NCI-H460 (cell line): ENCODE results near the gene FOXC1. TPM values are rescaled to one million over a fixed set of nuclear protein-coding genes. Genes with fewer than 3 reads are reported as not detected.

Experiments used
- DNase-seq: peaks from one replicate; pipeline ENCODE4 v3.0.0-alpha.2; 2016; ENCODE audit warnings: low read depth; ENCODE audit errors: extremely low read depth
- total RNA-seq: library from RNA; depleted of rRNA; stranded (reverse); fragments of >200 nt; shearing (Covaris generic); gene quantifications from 2 replicates; pipeline ENCODE4 v1.2.3, GENCODE V29; 2014

The FOXC1 gene
- total RNA-seq, 1 experiment from 2014 or later = 94.3 TPM

DNA sequence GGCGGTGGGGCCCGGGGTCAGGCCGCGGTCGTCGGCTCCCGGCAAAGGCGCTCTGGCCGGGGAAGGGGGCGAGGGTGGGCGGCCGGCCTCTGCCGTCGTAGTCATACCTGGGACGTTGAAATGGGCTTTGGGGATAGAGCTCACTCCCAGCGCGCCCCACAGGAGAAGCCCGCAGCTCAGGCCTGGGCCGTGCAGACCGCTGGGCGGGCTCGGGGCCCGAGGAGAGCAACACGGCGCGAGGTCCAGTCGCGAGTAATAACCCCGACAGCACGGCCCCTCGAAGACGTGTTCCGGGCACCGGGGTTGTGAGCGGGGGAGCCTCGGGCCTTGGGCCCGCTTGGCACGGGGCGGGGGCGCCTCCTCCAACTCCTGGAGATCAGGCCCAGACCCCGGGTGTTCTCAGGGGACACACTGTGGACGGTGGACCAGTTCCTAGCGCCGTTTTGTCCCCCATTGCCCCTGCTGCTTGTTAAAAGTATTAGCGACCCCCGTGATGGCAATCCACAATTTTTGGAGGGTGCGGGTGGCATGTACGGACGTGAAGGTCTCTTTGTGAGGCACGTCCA lies 10.9 kb downstream of the FOXC1 start:
- no peak for DNase-seq

DNA sequence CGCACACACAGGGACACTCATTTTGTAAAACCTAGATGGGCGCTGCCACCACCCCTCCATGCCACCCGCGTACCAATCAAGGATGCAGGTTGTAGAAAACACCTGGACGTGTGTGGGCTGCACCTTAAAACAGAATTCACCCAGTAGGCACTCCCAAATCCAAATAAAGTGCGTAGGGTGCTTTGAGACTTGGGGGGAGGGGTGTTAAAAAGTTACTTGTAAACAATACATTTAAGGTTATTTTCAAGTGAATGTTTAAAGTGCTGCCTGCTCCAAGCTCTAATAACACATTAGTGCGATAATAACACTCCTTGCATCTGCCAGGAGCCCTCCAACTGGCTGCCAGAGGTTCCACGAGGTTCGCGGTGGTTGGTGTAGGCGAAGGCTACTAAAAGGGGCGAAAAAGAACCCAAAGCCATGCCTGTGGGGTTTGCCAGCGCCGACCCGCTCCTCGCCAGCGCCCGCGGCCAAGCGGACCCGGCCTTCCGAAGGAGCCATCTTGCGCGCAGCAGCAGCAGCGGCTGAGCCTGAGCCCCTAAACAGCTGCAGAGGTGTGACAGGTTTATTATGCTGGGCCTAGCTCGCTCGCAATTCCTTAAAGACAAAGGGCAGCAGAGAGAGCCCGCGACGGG lies 11.5 kb downstream of the FOXC1 start:
- DNase-seq = no peak

DNA sequence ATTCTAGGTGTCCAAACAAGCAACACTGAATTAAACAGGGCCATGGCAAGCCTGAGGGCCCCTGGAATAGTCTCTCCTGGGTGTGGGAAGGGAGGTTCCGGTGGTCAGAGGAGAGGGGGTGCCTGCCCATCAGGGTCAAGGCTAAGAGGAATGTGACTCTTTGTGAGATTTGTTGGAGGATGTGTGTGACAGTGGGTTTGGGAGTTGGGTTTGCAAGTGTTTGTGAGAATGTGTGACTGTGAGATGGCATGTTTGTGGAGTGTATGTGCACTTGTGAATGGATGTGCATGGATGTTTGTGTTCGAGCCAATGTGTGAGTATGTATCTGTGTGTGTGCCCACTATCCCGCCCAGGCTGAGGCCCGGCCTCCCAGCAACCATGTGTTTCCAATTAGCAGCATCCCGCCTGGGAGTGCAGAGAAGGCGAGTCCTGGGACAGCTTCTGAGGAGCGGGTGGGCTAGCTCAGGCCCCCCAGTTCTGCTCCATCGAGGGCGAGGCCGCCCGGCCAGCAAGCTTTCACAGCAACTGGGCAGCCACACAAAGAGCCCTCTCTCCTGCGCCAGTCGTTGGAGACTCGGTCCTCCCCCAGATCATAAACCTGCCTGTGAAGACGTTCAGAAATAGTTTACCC lies 12.6 kb downstream of the FOXC1 start:
- DNase-seq = no peak

DNA sequence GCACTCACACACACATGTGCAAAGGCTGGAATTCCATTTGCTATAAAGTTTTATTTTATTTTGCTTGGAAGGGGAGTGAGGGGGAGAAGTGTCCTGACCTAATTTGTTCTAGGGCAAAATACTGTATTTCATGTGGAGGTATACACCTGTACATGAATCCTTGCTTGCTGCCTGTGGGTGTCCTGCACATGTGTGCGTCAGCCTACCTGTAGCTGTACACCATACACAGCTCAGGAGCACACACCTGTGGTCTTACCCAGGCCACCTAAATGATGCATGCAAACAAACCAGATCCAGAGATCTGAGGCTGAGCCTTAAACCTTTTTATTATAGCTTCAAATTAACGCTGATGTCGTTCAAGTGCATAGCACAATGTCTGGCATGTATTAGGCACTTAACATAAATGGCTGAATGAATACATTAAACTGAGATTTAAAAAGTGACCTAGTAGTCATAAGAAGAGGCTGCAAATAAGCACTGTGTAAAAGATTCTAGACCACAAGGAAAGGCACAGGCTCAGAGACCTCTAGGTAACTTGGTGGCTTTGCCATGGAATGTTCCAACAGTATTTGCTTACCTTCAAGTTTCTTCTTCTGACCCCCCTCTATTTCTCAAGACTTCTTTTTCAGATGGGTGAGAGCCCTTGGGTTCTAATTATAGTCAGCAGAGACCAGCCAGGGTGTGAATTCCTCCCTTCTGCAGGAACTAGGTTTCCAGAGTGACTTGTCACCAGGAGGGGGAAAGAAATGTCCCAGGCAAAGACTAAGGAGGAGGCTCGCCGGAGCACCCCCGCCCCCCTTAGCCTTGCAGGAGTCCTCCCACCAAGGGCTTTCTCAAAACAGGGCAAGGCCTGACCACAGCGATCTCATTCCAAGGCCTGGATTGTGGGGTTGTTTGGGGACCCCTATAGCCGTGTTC lies 13.4 kb downstream of the FOXC1 start:
- DNase-seq = no peak

DNA sequence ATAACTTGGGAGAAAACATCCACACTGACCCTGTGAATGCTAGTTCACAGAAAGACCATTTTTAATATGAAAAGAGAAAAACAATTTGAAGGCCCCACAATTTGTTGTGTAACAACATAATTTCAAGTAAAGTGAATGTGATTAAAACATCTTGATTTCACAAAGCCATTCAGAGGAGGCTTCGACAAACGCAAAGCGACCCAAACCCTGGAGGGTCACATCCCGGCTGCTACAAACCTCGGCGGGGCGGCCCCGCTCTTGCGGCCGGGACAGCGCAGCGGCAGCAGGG lies 14.0 kb downstream of the FOXC1 start:
- no peak for DNase-seq

DNA sequence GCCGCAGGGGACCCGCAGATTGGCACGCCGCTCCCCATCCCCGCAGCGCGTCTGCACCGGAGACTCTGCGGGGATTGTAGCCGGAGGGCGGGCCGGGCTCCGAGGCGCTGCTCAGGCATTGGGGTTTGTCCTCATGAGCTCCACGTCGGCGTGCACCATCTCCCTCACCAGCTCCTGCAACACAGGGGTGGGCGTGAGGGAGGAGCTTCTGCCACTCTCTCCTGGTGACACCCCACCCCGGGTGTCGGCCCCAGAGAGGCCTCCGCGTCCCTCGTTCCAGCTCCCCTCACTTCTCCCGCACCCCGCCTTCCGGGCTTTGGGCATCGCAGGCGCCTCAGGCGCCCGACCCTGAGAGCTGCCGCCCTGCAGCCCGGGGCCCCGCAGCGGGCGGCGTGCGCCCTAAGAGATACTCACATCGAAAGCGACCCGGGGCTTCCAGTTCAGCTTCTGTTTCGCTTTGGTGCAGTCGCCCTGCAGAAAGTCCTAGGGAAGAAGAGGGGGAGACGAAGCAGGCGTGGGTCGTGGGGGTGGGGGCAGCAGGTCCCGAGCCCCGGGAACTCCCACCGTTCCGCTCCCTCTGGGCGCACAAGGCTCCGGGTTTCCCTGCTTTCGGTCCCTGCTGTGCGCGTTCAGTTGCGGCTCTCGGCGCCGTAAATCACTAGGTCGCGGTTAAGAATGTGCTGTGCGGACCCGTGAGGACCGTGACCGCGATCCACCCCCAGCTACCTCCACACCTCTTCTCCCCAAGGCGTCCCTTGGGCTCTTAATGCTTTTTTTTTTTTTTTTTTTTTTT lies 14.5 kb downstream of the FOXC1 start:
- DNase-seq = no peak

DNA sequence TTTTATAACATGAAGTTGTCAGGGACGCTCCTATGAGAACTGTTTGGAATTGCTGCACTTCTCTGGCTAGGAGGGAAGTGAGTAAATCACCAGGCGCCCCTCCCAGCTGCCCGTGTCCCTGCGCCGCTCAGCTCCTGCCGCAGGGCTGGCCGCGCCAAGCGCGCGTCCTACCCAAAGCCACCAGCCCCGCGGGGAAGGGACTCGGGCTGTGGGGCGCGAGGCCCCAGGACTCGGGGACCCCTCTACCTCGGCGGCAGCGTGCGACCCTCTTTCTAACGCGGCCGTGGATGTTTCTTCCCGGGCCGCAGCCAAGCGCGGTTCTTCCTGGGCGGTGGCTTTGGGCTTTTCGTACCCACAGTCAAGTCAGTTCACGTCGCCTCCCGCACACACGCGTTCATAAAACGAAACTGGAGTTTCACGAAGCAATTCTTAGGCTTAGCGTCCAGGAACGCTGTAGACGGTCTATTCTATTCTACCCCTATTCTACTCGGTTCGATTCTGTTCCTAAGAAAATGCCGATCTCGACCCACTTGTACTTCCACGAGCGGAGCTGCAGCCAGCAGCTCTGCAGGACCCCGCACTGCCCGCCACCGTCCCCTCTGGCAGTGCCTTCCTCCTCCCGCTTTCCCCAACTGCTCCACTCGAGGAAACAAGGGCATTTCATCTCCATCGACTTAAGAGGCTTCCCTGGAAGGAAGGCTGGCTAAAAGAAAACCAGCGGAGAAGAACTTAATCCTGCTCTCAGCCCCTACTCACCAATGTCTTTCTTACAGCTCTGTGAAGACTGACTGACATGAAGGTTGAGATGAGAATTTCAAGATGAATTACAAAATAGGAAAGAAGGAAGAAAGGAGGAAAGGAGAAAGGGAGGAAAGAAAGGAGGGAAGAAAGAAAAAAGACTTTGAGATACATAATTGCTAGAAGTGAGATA lies 15.4 kb downstream of the FOXC1 start:
- no peak for DNase-seq

DNA sequence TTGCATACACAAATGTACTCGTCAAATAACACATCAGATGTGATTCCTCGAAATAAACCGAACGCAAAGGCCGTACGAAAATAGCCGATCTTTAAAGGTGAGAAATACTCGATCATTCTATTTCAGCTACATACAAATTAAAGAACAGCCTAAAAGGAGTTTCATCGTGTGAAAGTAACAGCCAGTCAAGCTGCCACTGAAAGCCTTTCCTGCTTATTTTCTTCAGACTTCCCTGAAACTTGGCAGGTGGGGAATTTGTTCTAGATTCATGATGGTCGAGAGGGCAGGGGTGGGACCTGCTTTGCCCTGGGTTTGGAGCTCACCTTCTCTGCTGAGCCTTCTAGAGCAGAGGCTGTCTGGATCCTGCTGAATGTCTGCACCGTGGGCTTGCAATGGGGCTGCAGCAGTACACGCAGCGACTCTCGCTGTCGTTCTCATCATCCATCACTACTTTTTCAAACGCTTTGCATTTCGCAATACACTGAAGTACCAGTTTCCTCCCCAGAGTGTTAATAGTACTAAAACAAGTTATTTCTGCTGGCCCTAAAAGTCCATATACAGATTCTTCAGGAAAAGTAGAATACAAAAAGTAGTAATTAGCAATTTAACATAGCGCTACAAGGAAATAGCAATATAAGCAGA lies 16.2 kb downstream of the FOXC1 start:
- no peak for DNase-seq

DNA sequence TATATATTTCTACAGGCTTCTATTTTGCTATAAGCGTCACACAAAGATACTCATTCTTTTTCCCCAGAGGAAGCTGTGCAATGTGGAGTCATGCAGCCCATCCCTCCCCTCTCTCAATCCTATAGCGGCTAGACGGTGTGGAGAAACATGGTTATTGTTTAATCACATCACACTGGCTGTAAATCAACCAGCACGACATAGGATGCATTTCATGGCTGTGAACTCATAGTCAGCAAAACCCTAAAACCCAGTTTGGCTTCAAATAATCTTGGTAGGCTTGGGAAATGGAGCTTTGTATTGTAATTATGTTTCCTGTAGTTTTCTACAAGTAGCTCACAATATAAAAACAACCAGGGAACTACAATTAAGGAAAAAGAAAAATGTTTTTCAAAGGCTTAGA lies 16.8 kb downstream of the FOXC1 start:
- DNase-seq = no peak

DNA sequence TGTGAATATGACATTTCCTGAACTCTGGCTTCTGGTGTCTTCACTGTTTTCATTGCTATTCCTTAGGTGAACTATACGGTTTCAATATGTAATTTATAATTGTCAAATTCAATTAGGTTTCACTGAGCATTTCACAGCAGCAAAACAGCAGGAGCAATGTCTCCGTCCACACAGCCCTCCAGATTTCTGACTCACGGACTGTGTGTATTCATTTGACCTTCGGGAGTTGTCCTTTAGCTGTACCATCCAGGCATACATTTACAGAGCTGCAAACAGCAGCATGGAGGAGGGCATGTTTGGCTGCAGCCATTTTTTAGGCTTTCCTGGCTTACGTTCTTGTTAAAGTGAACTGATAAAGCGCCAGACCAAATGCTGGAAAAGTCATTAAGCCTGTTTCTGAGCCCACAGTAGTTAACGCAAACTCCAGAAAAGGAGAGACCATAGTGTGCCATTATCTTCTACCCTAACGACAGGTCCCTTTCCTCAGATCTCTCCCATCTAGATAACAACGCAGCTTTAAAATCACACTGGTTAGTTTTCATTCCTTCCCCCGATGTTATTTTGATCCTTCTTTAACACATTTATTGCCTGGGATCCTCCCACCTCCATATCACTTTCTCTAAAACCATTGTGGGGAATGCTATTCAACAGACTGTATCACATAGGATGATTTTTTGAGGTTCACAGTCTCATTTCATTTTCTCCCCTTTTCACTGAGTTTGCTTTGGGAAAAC lies 18.3 kb downstream of the FOXC1 start:
- no peak for DNase-seq

DNA sequence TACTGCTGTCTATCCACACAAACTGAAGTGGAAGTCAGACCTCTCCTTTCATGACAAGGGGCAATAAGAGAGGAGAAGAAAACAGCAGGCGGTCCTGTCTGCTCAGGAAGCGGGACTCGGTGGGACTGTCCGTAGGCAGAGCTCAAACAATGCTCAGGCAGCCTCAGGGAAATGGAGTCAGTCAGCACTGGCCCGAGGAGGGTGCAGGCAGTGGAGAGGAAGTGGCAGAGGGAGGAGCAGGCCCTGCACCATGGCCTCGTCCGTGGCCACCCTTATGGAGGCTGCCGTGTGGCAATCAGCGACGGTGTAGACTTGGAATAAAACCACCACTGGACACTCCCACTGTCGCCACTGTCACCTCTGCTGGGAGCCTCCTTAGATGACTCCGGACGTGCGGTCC lies 19.6 kb downstream of the FOXC1 start:
- DNase-seq = no peak

DNA sequence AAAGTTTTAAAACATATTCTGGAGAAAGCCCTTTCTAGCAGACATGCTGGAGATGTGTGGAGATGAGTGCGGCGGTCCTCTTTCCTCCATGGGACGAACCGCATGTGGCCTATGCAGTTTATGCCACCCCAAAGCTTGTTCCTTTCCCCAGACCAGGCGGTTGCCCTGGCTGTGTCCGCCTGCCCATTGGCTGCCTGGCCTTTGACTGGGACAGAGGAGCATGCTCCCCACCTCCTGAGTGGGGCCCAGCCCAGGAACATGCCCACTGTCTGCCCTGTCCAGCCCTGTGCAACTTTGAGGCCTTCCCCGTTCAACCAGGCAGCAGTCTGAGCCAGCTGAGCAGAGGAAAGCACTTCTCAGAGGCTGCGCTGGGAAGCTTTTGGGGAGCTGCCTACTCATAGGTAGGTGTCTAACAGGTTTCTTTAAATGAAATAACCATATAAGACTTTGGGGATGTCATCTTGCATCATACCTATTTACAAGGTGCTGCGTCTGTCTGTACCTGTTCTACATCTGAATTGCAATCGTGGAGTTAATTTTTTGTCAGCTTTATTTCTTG lies 20.6 kb downstream of the FOXC1 start:
- no peak for DNase-seq

DNA sequence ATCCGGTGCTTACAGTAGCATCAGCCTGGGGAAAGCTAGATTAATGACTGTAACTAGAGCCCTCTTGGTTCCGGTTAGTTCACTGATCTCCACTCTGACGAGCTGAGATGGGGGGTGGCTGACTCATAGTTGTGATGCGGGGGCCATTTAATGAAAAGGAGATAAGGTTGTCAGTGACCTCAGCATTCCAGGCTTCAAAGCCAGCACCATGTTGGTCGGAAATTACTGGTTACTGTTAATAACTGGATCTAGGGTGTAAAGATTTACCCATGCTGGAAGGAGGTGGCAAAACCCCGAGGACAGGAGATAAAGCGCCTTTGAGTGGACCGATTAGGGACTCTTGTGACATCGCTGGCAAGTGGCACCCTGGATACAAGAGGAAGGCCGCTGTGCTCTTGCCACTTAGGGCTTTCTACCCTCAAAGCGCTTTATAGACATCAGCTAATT lies 21.1 kb downstream of the FOXC1 start:
- DNase-seq = no peak

DNA sequence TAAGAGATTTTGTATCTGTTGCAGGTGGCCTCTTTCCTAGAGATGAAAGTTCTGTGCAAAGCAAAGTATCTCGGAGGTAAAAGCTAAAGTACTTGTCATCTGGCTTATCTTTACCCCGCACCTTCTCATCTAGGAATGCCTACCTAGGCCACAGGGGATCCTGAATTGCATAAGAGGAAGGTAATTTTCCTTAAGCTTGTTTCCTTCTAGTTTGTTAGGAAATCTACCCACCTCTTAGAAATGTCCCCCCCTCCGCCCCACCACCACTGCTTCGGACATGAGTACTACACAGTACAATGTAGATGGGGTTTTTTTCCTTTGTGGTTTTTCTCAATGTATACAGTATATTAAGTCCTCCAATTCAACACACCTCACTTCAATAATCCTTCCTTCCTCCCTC lies 21.5 kb downstream of the FOXC1 start:
- DNase-seq = no peak

DNA sequence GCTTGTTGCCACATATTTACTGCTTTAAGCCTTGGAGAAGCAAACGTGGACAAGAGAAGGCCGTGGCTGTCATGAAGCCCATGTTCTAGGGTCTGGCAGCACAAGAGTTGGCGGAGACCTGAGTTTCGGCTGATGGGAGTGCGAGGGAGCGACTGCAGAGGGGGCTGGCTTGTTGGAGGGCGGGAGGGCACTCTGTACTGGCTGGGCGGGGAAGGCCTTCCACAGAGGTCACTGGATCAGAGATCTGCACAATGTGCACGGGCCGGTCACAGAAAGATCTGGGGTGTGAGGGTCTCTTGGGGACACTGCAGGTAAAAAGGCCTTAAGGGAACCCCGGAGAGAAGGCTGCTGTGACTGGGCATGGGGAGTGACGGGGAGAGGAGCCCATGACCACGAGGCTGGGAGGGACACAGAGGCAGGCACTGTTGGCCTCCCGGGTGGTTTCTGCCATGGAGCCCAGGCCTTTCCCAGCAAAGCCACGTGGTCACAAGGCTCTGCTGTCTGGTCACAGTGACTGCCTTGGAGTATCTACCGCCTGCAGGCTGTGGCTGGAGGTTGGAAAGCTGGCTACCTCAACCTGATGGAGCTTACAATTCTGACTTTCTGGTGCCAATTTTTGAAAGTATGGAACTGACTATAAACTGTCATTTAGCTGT lies 23.8 kb downstream of the FOXC1 start:
- no peak for DNase-seq

DNA sequence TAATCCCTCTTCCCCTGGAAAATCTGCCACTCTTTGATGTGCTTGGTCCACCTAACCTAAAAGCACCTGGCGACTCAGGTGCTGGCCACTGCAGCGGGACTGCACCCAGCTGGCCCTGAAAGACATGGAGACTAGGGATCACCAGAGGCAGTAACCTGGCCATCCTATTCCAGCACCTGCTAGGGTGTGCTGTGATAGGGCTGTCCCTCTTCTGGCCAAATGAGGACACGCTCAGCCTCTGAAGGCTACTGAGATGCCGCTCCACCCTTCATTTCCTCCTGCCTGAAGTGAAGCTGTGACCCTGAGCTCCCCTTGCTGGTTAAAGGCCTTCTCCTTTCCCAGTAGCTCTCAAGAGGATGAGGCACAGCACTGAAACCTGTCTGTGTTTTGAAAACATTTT lies 24.4 kb downstream of the FOXC1 start:
- no peak for DNase-seq

DNA sequence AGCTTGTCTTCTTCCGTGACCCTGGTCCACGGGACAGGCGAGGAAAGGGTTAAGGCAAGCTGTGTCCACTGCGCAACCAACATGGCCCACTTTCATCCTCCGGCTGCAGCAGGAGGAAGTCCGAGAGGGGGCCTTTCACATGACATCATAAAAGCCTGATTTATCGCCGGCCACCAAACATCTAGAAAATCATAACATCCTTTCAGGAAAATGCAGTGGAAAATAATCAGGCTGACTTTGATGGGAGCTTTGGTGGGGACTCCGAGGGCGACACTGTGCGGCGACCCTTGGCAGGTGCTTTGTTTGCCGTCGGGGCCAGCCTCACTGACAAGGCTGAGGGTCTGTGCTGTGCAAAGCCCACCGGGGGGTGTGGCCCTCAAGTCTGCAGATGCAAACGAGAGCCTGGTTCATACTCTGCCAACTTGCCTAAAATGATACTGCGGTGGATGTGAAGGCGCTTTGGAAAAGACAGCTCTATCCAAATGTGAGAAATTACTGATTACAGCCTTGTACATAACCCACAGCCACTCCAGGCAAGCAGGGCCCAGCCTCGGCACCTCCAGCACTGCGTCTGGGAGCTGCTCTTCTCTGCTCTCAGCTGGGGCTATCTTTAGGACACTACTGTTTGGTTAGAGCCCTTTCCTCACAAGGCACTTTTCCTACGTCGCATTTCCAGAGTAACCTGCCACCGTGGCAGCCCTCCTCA lies 25.7 kb downstream of the FOXC1 start:
- DNase-seq = no peak
